Activated T-helper 9 cell treated with anti-CD3 and anti-CD28 coated beads, Interleukin-2, amount 50 U/mL, for 16 hours (primary cell): ENCODE data around the gene CGB3.

Source experiments
- DNase-seq: peaks from one replicate; pipeline ENCODE4 v3.0.0-alpha.2; 2020; ENCODE audit warnings: low read depth

The CGB3 gene

GRCh38 chr19:49016067-49016839 is 7.9 kb downstream of the CGB3 start:
- DNase-seq: no peak

- no peak for DNase-seq
These were observed 9.3 kb downstream of the CGB3 start for GRCh38 chr19:49014870-49015255.

- DNase-seq: no peak
These were observed 9.8 kb downstream of the CGB3 start for GRCh38 chr19:49014123-49014869.

- DNase-seq: no peak
These were observed 12.9 kb downstream of the CGB3 start for GRCh38 chr19:49011194-49011593.

- no peak for DNase-seq
These were observed 13.7 kb downstream of the CGB3 start for GRCh38 chr19:49010453-49010852.

- DNase-seq: no peak
These were observed 14.3 kb downstream of the CGB3 start for GRCh38 chr19:49009828-49010227.

GRCh38 chr19:49006905-49007304 is 17.2 kb downstream of the CGB3 start:
- no peak for DNase-seq

- no peak for DNase-seq
These were observed 19.0 kb downstream of the CGB3 start for GRCh38 chr19:49004964-49005614.

- DNase-seq: no peak
These were observed 20.0 kb downstream of the CGB3 start for GRCh38 chr19:49004133-49004532.

GRCh38 chr19:48999481-49000325 is 24.4 kb downstream of the CGB3 start:
- DNase-seq: peak; percentile 57

- no peak for DNase-seq
These were observed 26.2 kb downstream of the CGB3 start for GRCh38 chr19:48997972-48998371.

- no peak for DNase-seq
These were observed 30.1 kb downstream of the CGB3 start for GRCh38 chr19:48994035-48994386.

GRCh38 chr19:48993175-48994034 is 30.7 kb downstream of the CGB3 start, which contains the start of the genes GYS1 and RUVBL2:
Gene GYS1 (minus strand): TSS chr19:48993309. CDS start chr19:48993112, 197 bp downstream.
Gene RUVBL2 (plus strand): TSS chr19:48993887. CDS start chr19:48993912, 25 bp downstream.
- peak; percentile 99 for DNase-seq

- no peak for DNase-seq
These were observed 31.5 kb downstream of the CGB3 start for GRCh38 chr19:48992581-48993174.

GRCh38 chr19:48991873-48992580 is 32.1 kb downstream of the CGB3 start:
- DNase-seq: no peak

- no peak for DNase-seq
These were observed 33.0 kb downstream of the CGB3 start for GRCh38 chr19:48991011-48991609.

- DNase-seq: no peak
These were observed 33.7 kb downstream of the CGB3 start for GRCh38 chr19:48990400-48990799.

GRCh38 chr19:48989701-48990291 is 34.3 kb downstream of the CGB3 start:
- DNase-seq: no peak

GRCh38 chr19:48988860-48989259 is 35.3 kb downstream of the CGB3 start:
- DNase-seq: no peak
